ENCODE data around the gene RAB11FIP5. TPM values are rescaled to one million over a fixed set of nuclear protein-coding genes. Genes with fewer than 3 reads are reported as not detected.
"Not testable (repeated sequence)": the region's sequence is repeated elsewhere in the genome, so short reads cannot be mapped to it uniquely, and the experiment has no call there.

Gene RAB11FIP5
- total RNA-seq, 1 donor from 2014 or later, result 21.8 TPM

GRCh38 chr2:73103018-73103542 lies 9.7 kb downstream of the RAB11FIP5 start:
- TF ChIP-seq CTCF (IDR thresholded peaks at IDR 0.05; ENCODE audit: borderline replicate concordance), result no peak
- Histone ChIP-seq H3K36me3 (no peaks in the 10 kb centered on the region), H3K9me3 (replicated peaks) (no peaks in the 10 kb centered on the region), H3K27ac (replicated peaks) (no peak overlapping the region), H3K27me3 (ENCODE audit: low read depth) (no peaks in the 10 kb centered on the region), H3K4me1 (peaks cover 46% of the 10 kb centered on the region), H3K4me3 (no peak overlapping the region)
- DNase-seq, result no peak
- intact Hi-C loops (cut with micrococcal nuclease), result no loop called here

- intact Hi-C loops (cut with micrococcal nuclease), result no loop called here
- Histone ChIP-seq H3K9me3 (replicated peaks) (no peaks in the 10 kb centered on the region), H3K27me3 (ENCODE audit: low read depth) (no peaks in the 10 kb centered on the region), H3K4me1 (peaks cover 33% of the 10 kb centered on the region), H3K4me3 (no peak overlapping the region), H3K36me3 (no peaks in the 10 kb centered on the region), H3K27ac (replicated peaks) (no peak overlapping the region)
- no peak for TF ChIP-seq CTCF (IDR thresholded peaks at IDR 0.05; ENCODE audit: borderline replicate concordance)
- no peak for DNase-seq
These were observed 11.0 kb downstream of the RAB11FIP5 start for GRCh38 chr2:73101626-73102256.

- H3K27me3 ChIP-seq (ENCODE audit: low read depth), result no peaks in the 10 kb centered on the region
- intact Hi-C loops (cut with micrococcal nuclease), result no loop called here
- no peak for DNase-seq
- no peaks in the 10 kb centered on the region for H3K36me3 ChIP-seq
- no peak overlapping the region for H3K4me3 ChIP-seq
- H3K4me1 ChIP-seq, result peaks cover 30% of the 10 kb centered on the region
- no peak for TF ChIP-seq CTCF (IDR thresholded peaks at IDR 0.05; ENCODE audit: borderline replicate concordance)
- H3K9me3 ChIP-seq (replicated peaks), result no peaks in the 10 kb centered on the region
- no peak overlapping the region for H3K27ac ChIP-seq (replicated peaks)
These were observed 11.8 kb downstream of the RAB11FIP5 start for GRCh38 chr2:73100956-73101355.

GRCh38 chr2:73099486-73099885 lies 13.3 kb downstream of the RAB11FIP5 start:
- Histone ChIP-seq H3K27me3 (ENCODE audit: low read depth) (no peaks in the 10 kb centered on the region), H3K36me3 (no peaks in the 10 kb centered on the region), H3K4me3 (no peak overlapping the region), H3K4me1 (peaks cover 25% of the 10 kb centered on the region), H3K27ac (replicated peaks) (no peak overlapping the region), H3K9me3 (replicated peaks) (no peaks in the 10 kb centered on the region)
- TF ChIP-seq CTCF (IDR thresholded peaks at IDR 0.05; ENCODE audit: borderline replicate concordance), result no peak
- intact Hi-C loops (cut with micrococcal nuclease), result no loop called here
- DNase-seq, result no peak

GRCh38 chr2:73095910-73096309 lies 16.8 kb downstream of the RAB11FIP5 start:
- TF ChIP-seq CTCF (IDR thresholded peaks at IDR 0.05; ENCODE audit: borderline replicate concordance), result no peak
- Histone ChIP-seq H3K36me3 (no peaks in the 10 kb centered on the region), H3K4me3 (no peak overlapping the region), H3K9me3 (replicated peaks) (no peaks in the 10 kb centered on the region), H3K27ac (replicated peaks) (no peak overlapping the region), H3K4me1 (peaks cover 42% of the 10 kb centered on the region), H3K27me3 (ENCODE audit: low read depth) (no peaks in the 10 kb centered on the region)
- intact Hi-C loops (cut with micrococcal nuclease), result no loop called here
- no peak for DNase-seq

- intact Hi-C loops (cut with micrococcal nuclease); H3K4me3 ChIP-seq; H3K27me3 ChIP-seq (ENCODE audit: low read depth); H3K36me3 ChIP-seq; H3K9me3 ChIP-seq (replicated peaks); DNase-seq: not testable (repeated sequence)
- Histone ChIP-seq H3K27ac (replicated peaks) (peak overlapping the region; percentile 29), H3K4me1 (peaks cover 64% of the 10 kb centered on the region)
These were observed 19.0 kb downstream of the RAB11FIP5 start for GRCh38 chr2:73093601-73094218.
